PC-9 (cell line): Measurements from ENCODE around the gene HNRNPA2B1. TPM values are rescaled to one million over a fixed set of nuclear protein-coding genes. Genes with fewer than 3 reads are reported as not detected.

Source experiments
- BruUV-seq: library from RNA; stranded (reverse); fragments of 400-500 nt; replicated peaks from 2 replicates; lab custom pipeline; 2021; lab: Mats Ljungman, UMichigan
- CTCF ChIA-PET: fragments of 300-600 bp; sonication (Branson Sonifier 250); formaldehyde crosslinking; loops from one replicate; lab custom pipeline; 2022; ENCODE audit warnings: antibody characterized with exemption; lab: Charles Lee
- POLR2A ChIA-PET: fragments of 300-600 bp; sonication (Branson Sonifier 250); formaldehyde crosslinking; loops from one replicate; lab custom pipeline; 2022; ENCODE audit warnings: antibody characterized with exemption; ENCODE audit not compliant: unreplicated experiment; lab: Charles Lee
- DNase-seq, 2 experiments: peaks; one replicate each; pipeline versions ENCODE4 v3.0.0 to v3.0.0-alpha.2; 2015 to 2022; ENCODE audit warnings: mixed read lengths in 1 of 2
- H2AFZ ChIP-seq: fragments of 200-600 bp; sonication (generic); 2 replicates; pipeline ENCODE4 v1.8.1; 2017; ENCODE audit warnings: antibody characterized with exemption
- H3F3A ChIP-seq: fragments of 200-600 bp; sonication (generic); 2 replicates; pipeline ENCODE4 v1.8.1; 2017; ENCODE audit warnings: antibody characterized with exemption, mild to moderate bottlenecking, low read depth; ENCODE audit not compliant: insufficient read depth
- H3K27ac ChIP-seq: fragments of 200-600 bp; sonication (generic); 2 replicates; pipeline ENCODE4 v1.6.1; 2016; ENCODE audit warnings: mixed run types
- H3K27me3 ChIP-seq: fragments of 200-600 bp; sonication (generic); 2 replicates; pipeline ENCODE4 v1.6.1; 2016; ENCODE audit warnings: low read depth, mixed run types; ENCODE audit not compliant: insufficient read depth
- H3K36me3 ChIP-seq: fragments of 200-600 bp; sonication (generic); 2 replicates; pipeline ENCODE4 v1.6.1; 2016; ENCODE audit warnings: low read depth, mixed run types
- H3K4me1 ChIP-seq: fragments of 200-600 bp; sonication (generic); replicated peaks from 2 replicates; pipeline ENCODE4 v1.6.1; 2016; ENCODE audit warnings: mixed run types; ENCODE audit not compliant: insufficient read depth
- H3K4me2 ChIP-seq: fragments of 200-600 bp; sonication (generic); 2 replicates; pipeline ENCODE4 v1.6.1; 2017; ENCODE audit warnings: mixed run types
- H3K4me3 ChIP-seq: fragments of 200-600 bp; sonication (generic); 2 replicates; pipeline ENCODE4 v1.6.1; 2016; ENCODE audit warnings: mixed run types
- H3K79me2 ChIP-seq: fragments of 200-600 bp; sonication (generic); 2 replicates; pipeline ENCODE4 v1.6.1; 2017; ENCODE audit warnings: low read depth, mixed run types
- H3K9me2 ChIP-seq: fragments of 200-600 bp; sonication (generic); 2 replicates; pipeline ENCODE4 v1.8.1; 2017; ENCODE audit warnings: mild to moderate bottlenecking; ENCODE audit not compliant: insufficient read depth
- H3K9me3 ChIP-seq: fragments of 200-600 bp; sonication (generic); 2 replicates; pipeline ENCODE4 v1.8.1; 2016; ENCODE audit warnings: low read depth; ENCODE audit not compliant: insufficient read depth
- H4K20me1 ChIP-seq: fragments of 200-600 bp; sonication (generic); 2 replicates; pipeline ENCODE4 v1.8.1; 2017; ENCODE audit not compliant: insufficient read depth
- EZH2 ChIP-seq: fragments of 200-600 bp; sonication (generic); IDR thresholded peaks from 2 replicates; pipeline ENCODE4 v1.8.0; 2017; ENCODE audit warnings: antibody characterized with exemption, low read depth
- intact Hi-C: fragments of 100-400 bp; cut with micrococcal nuclease; formaldehyde crosslinking; loops from one replicate; pipeline ENCODE4 v1.10.0; 2022; ENCODE audit not compliant: unreplicated experiment
- total RNA-seq: library from RNA; stranded (reverse); gene quantifications from 2 replicates; pipeline ENCODE4 v1.2.3, GENCODE V29; 2021
- TF ChIP-seq, protein P1 (sequence below): fragments of 200-600 bp; sonication (generic); conservative IDR thresholded peaks from 2 replicates; pipeline ENCODE4 v1.6.1; 2017; ENCODE audit warnings: mixed run types, antibody characterized with exemption, mild to moderate bottlenecking, moderate library complexity

HNRNPA2B1 gene
- total RNA-seq, 1 experiment from 2014 or later = 792 TPM

DNA sequence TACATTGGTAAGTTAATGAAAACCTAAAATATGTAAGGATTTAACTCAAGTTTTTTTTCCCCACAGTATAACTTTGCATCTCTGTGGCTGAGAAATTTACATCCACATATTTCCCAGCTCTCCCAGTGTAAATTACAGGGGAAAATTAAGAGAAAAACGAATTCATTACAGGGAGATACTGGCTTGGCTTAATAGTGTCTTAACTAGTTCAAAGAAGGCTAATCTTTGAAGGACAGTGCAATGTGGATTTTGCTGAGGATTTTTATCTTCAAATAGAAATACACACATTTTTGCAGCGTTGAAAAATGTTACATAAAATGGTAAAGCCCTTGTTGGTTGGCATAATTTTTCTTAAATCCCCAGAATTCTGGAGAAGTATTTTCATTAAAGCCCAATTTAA lies 2.5 kb upstream of the HNRNPA2B1 start:
- Histone ChIP-seq H3K4me3 (peak overlapping the region; percentile 98), H3K4me2 (peak overlapping the region; percentile 86), H3K27ac (peak overlapping the region; percentile 92; the same call in 1 of the 2 replicates), H3K79me2 (peaks cover 91% of the 10 kb centered on the region), H2AFZ (no peak overlapping the region), H4K20me1 (peaks cover 71% of the 10 kb centered on the region), H3K27me3 (no peaks in the 10 kb centered on the region), H3K36me3 (peaks cover 72% of the 10 kb centered on the region), H3K4me1 (peaks cover 32% of the 10 kb centered on the region), H3K9me3 (no peaks in the 10 kb centered on the region), H3F3A (peaks cover 52% of the 10 kb centered on the region), H3K9me2 (no peaks in the 10 kb centered on the region)
- ChIA-PET POLR2A (no interaction called here), CTCF (interaction anchor here (0.7 kb wide), 1 partner anchor 1291 kb away, joined by 3 read pairs; no protein-coding TSS in a partner anchor)
- DNase-seq = no peak
- intact Hi-C loops = no loop called here
- no peak for TF ChIP-seq EZH2
- TF ChIP-seq, protein P1, sequence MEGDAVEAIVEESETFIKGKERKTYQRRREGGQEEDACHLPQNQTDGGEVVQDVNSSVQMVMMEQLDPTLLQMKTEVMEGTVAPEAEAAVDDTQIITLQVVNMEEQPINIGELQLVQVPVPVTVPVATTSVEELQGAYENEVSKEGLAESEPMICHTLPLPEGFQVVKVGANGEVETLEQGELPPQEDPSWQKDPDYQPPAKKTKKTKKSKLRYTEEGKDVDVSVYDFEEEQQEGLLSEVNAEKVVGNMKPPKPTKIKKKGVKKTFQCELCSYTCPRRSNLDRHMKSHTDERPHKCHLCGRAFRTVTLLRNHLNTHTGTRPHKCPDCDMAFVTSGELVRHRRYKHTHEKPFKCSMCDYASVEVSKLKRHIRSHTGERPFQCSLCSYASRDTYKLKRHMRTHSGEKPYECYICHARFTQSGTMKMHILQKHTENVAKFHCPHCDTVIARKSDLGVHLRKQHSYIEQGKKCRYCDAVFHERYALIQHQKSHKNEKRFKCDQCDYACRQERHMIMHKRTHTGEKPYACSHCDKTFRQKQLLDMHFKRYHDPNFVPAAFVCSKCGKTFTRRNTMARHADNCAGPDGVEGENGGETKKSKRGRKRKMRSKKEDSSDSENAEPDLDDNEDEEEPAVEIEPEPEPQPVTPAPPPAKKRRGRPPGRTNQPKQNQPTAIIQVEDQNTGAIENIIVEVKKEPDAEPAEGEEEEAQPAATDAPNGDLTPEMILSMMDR = no peak
- BruUV-seq = TSS peak; percentile 25

DNA sequence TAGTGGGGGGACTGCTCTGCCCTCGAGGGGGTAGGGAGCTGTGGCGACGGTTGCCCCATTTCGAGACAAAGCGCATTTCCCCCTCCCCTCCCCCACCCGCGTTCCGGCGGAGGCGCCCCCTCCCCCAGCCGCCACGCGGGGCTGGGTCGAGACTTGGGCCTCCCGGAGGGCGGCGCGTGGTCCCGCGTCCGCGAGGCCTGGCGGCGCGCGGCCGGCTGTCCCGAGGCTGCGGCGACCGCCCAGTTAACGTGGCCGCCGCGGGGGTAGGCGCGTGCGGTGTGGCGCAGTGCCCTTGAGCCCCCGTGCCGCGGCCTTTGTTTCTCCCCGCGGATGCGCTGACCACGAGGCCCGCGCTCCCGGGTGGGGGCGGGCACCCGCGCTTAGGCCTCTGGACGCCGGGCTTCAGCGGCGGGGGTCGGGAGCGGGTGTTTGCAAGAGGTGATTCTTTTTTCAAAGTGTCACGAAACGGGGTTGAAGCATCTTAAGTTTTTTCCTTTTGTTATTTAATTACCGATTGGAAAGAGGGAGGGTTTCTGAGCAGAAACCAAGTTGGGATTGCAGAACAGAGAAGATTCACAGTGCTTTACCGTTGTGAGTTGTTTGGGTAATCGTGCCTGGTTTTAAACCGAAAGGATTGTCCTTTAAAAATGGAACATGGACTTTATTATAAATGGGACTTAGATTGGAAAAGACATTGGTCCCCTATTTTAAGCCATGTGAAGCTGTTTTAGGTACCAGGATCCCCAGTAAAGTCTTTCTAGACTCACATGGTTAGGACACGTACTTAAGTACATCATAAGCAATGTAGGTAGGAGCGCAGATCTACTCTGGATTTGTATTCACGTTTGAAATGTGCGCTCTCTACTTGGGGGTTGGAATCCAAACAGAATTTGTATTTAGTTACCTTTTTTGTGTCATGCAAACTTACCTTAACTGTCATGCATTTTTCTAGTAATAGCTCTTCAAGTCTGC lies 1.8 kb upstream of the HNRNPA2B1 start:
- ChIA-PET POLR2A (interaction anchor here (0.9 kb wide), 1 partner anchor 119 kb away, joined by 5 read pairs; no protein-coding TSS in a partner anchor), CTCF (interaction anchor here (0.7 to 0.9 kb wide), 3 partner anchors 82 to 1292 kb away, joined by 3 to 5 read pairs (median 5); no protein-coding TSS in a partner anchor)
- peak in 1 of 2 experiments; percentile 45 for DNase-seq
- Histone ChIP-seq H3K27ac (peak overlapping the region; percentile 92), H3K27me3 (no peaks in the 10 kb centered on the region), H3F3A (peaks cover 51% of the 10 kb centered on the region), H3K9me2 (no peaks in the 10 kb centered on the region), H3K79me2 (peaks cover 91% of the 10 kb centered on the region), H3K9me3 (no peaks in the 10 kb centered on the region), H3K4me3 (peak overlapping the region; percentile 98), H4K20me1 (peaks cover 76% of the 10 kb centered on the region), H3K4me2 (peak overlapping the region; percentile 86), H3K36me3 (peaks cover 70% of the 10 kb centered on the region), H2AFZ (peak overlapping the region; percentile 76), H3K4me1 (peaks cover 37% of the 10 kb centered on the region)
- BruUV-seq = no TSS peak
- intact Hi-C loops = no loop called here
- TF ChIP-seq, protein P1 = no peak
- TF ChIP-seq EZH2 = no peak

DNA sequence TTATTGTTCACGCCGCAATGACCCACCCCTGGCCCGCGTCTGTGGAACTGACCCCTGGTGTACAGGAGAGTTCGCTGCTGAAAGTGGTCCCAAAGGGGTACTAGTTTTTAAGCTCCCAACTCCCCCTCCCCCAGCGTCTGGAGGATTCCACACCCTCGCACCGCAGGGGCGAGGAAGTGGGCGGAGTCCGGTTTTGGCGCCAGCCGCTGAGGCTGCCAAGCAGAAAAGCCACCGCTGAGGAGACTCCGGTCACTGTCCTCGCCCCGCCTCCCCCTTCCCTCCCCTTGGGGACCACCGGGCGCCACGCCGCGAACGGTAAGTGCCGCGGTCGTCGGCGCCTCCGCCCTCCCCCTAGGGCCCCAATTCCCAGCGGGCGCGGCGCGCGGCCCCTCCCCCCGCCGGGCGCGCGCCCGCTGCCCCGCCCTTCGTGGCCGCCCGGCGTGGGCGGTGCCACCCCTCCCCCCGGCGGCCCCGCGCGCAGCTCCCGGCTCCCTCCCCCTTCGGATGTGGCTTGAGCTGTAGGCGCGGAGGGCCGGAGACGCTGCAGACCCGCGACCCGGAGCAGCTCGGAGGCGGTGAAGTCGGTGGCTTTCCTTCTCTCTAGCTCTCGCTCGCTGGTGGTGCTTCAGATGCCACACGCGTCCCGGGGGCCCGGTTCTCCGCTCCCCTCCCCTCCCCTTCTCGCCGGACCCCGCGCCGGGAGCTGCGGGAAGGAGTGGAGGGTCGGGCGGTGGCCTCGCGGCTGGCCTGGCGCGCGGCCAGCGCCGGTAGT lies 887 bp upstream of the HNRNPA2B1 start, which contains the start of gene CBX3:
Gene CBX3 (plus strand): TSS at position 499 of the 772 bp plus-strand sequence. CDS start 1,254 bp downstream, outside the sequence.
- DNase-seq = peak; percentile 82 to 94
- BruUV-seq = no TSS peak
- ChIA-PET CTCF (interaction anchor here (0.6 to 0.9 kb wide), 3 partner anchors 83 to 1080 kb away, joined by 3 to 5 read pairs (median 5); no protein-coding TSS in a partner anchor), POLR2A (interaction anchor here (0.6 to 0.9 kb wide), 2 partner anchors 118 to 150 kb away, joined by 5 to 10 read pairs; no protein-coding TSS in a partner anchor)
- H3K79me2 ChIP-seq = peaks cover 91% of the 10 kb centered on the region
- H3K4me1 ChIP-seq = peaks cover 45% of the 10 kb centered on the region
- H3K27ac ChIP-seq = peak within 1 kb of the TSS; percentile 92
- TF ChIP-seq, protein P1 = no peak
- TF ChIP-seq EZH2 = no peak
- no peaks in the 10 kb centered on the region for H3K9me3 ChIP-seq
- H4K20me1 ChIP-seq = peaks cover 76% of the 10 kb centered on the region
- intact Hi-C loops = loop anchor here (2.0 kb wide), 2 partner anchors 145 to 163 kb away; no protein-coding TSS in a partner anchor
- H3K4me2 ChIP-seq = peak within 1 kb of the TSS; percentile 86
- peak within 1 kb of the TSS; percentile 80 for H2AFZ ChIP-seq
- H3K27me3 ChIP-seq = no peaks in the 10 kb centered on the region
- H3K9me2 ChIP-seq = no peaks in the 10 kb centered on the region
- peak within 1 kb of the TSS; percentile 98 for H3K4me3 ChIP-seq
- H3K36me3 ChIP-seq = peaks cover 70% of the 10 kb centered on the region
- peaks cover 52% of the 10 kb centered on the region for H3F3A ChIP-seq
